Stomach (tissue), 4 donors: ENCODE measurements around the gene WDR4.
"Not testable (repeated sequence)": the region's sequence is repeated elsewhere in the genome, so short reads cannot be mapped to it uniquely, and the experiment has no call there.

Experiments used
- CTCF ChIP-seq, 7 experiments: fragments of 450-650 bp in 4 of 7; fragments of 200-600 bp in 3 of 7; sonication (generic) in 3 of 7; IDR thresholded peaks; one replicate each; pipeline ENCODE4 v1.5.1; 2016 to 2019; ENCODE audit warnings: antibody characterized with exemption in 7 of 7, control low read depth in 2 of 7, mild to moderate bottlenecking in 1 of 7
- EP300 ChIP-seq: sonication (generic); formaldehyde crosslinking; IDR thresholded peaks from one replicate; pipeline ENCODE4 v1.6.1; 2017; ENCODE audit warnings: antibody characterized with exemption
- POLR2A ChIP-seq, 4 donors: fragments of 450-650 bp; IDR thresholded peaks; one replicate each; pipeline ENCODE4 v1.6.1; 2016; ENCODE audit warnings: antibody characterized with exemption in 4 of 4, control low read depth in 2 of 4, mild to moderate bottlenecking in 1 of 4, moderate library complexity in 1 of 4
- POLR2AphosphoS5 ChIP-seq, 3 donors: sonication (generic); formaldehyde crosslinking; IDR thresholded peaks; one replicate each; pipeline ENCODE4 v1.6.1; 2016; ENCODE audit warnings: antibody characterized with exemption in 3 of 3

- TF ChIP-seq POLR2A (IDR thresholded peaks at IDR 0.05); CTCF (IDR thresholded peaks at IDR 0.05); POLR2AphosphoS5 (IDR thresholded peaks at IDR 0.05); EP300: not testable (repeated sequence)
These were observed 29.1 kb upstream of the WDR4 start for GRCh38 chr21:42908484-42908883.
